GM18861 (cell line): ENCODE measurements around the gene NISCH.

Experiments
- ATAC-seq: cut with Tn5 transposase; IDR thresholded peaks from one replicate; pipeline ENCODE4 v1.9.1; 2021; ENCODE audit not compliant: unreplicated experiment

NISCH gene

DNA sequence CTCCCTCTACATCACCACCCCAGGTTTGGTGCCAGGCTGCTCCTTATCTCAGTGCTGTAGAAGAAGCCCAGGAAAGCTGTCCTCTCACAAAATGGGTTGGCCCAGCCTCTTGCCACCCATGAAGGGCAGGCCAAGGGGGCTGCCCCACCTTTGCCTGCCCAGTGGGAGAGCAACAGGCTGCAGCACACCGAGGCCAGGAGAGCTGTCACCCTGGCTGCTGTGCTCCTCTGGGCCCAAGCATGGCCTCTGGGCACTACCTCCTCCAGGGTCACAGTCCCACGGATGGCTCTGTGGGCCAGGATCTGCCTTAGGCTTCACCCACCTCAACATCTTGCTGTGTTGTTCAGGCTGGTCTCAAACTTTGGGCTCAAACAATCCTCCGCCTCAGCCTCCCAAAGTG is 33.3 kb downstream of the NISCH start:
- ATAC-seq = no peak

DNA sequence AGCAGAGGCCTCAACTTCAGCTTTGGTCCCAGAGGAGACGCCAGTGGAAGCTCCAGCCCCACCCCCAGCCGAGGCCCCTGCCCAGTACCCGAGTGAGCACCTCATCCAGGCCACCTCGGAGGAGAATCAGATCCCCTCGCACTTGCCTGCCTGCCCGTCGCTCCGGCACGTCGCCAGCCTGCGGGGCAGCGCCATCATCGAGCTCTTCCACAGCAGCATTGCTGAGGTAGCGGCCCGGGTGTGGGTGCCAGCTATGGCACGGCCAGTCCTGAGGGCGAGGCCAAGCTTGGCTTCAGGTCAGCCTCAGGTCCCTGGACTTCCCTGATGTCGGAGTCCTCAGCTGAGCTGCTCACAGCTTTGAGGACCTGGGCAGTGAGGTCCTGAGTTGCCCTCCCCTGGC is 34.0 kb downstream of the NISCH start:
- no peak for ATAC-seq

DNA sequence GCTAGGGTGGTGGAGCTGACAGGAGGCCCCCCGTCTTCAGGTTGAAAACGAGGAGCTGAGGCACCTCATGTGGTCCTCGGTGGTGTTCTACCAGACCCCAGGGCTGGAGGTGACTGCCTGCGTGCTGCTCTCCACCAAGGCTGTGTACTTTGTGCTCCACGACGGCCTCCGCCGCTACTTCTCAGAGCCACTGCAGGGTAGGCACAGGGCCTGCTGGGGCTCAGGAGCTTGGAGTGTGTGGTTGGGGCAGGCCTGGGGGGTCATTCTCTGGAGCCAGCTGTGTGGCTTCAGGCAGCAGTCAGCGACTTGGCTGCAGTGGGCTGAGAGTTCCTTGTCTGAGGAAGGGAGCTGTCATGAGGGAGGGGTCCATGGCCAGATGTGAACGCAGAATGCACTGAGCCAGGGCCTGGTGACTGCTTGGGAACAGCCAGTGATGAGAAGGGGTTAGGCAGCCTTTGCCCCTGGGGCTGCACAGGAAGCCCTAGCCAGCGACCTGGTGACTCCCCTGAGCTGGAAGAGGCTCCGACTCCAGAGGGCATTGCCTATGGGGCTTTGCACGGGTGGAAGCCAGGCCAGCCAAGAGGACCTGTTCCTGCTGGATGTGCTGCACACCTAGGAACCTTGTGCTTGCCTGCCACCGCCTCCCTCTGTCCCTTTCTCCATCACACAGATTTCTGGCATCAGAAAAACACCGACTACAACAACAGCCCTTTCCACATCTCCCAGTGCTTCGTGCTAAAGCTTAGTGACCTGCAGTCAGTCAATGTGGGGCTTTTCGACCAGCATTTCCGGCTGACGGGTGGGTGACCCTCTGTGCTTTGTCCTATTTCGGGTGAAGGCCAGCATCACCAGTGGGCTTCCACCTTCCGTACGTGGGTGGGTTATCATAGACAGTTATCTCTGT is 34.9 kb downstream of the NISCH start:
- no peak for ATAC-seq

DNA sequence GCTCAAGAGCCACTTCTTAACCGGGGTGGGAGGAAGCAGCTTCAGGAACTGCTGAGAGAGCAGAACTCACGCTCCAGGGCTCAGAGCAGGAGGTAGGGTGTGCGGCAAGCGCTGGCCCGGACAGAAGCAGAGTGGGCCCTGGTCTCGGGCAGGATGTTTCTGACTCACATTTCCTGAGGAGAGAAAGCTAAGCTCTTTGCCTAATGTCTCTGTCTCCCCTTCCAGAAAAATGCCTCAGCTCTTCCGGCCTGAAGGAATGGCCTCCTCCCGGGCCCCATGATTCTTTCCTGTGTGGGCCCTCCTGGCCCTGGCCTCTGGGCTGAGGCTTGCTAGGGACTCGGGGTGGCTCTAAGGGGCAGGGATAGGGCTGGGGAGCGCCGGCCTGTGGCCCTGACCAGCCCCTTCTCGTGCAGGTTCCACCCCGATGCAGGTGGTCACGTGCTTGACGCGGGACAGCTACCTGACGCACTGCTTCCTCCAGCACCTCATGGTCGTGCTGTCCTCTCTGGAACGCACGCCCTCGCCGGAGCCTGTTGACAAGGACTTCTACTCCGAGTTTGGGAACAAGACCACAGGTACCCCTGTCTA is 35.6 kb downstream of the NISCH start:
- no peak for ATAC-seq

DNA sequence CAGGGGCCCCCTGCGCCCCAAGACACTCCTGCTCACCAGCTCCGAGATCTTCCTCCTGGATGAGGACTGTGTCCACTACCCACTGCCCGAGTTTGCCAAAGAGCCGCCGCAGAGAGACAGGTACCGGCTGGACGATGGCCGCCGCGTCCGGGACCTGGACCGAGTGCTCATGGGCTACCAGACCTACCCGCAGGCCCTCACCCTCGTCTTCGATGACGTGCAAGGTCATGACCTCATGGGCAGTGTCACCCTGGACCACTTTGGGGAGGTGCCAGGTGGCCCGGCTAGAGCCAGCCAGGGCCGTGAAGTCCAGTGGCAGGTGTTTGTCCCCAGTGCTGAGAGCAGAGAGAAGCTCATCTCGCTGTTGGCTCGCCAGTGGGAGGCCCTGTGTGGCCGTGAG is 36.7 kb downstream of the NISCH start:
- no peak for ATAC-seq

DNA sequence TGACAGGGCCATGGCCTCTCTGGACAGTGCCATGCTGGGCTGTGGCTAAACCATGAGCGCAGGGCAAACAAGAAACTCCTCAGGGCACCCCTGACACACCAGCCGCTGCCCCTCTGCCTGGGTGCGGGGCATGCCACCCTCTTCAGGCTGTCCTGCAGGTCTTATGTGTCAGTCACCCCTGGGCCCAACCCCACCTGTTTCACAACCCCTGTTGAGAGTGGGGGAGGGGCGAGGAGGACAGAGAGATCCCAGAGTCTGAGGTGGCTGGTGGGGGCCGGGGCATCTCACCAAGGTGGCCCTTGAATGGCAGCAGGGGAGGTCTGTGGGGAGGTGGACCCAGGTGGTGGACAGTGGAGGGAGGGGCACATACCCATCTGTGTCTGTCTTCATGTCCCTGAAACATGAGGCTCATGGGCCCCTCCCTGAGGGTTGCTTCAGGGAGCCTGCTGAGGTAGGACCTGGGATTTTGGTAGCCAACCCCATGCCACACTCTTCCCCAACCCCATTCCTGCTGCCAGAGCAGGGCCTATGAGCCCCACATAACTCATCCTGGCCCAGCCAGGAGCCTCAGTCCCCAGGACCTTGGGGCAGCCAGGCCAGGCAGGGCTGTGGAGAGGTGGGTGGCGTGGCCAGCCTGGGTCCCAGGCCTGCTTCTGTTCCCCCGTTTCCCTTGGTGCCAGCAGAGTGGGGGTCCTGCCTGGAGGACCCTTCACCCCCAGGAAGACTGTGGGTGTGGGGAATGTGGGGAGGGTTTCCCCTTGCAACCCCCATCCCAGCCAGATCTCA is 38.0 kb downstream of the NISCH start:
- no peak for ATAC-seq

DNA sequence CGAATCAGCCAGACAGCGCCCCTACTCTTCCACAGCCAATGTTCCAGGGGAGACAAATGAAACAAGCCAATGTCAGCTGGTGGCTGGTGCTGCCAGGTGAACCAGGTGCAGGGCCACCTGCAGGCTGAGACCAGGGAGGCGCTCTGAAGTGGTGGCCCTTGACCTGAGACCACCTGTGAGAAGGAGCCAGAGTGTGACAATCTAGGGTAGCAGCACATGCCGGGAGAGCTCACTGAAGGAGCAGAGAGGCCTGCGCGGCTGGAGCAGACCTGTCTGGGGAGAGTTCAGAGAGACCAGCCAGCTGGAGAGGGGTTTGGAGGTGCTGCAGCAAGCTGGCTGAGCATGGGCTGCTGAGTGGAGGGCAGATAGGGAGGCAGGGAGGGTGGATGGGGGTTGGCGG is 39.0 kb downstream of the NISCH start:
- no peak for ATAC-seq

DNA sequence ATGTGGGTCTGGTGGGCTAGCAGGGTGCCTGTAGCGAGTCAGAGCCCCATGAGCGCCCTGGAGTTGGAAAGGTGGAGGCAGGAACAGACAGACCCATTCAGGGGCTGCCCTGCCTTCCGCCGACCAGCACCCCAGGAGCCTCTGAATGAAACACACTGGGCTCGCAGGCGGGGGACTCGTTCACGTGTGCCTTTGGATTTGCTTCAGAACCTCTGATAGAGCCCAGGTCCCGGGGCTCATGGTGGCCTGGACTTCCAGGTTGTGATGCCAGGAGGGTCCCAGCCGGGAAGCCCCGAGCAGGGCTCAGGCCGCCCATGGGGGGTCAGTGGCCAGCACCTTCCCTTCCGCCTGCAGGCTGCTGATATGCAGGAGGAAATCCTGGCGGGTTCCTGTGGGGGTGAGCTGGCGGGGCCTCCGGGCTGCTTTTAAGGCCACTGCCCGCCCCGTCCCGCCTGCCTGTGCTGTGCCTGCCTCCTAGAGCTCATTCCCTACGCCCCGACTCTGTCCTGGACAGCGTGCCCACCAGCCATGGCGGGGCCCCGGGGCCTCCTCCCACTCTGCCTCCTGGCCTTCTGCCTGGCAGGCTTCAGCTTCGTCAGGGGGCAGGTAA is 39.6 kb downstream of the NISCH start, which contains the start of gene STAB1:
STAB1 (plus strand) TSS at position 453 of the 610 bp plus-strand sequence; CDS start at position 529, 76 bp downstream.
- ATAC-seq = no peak

DNA sequence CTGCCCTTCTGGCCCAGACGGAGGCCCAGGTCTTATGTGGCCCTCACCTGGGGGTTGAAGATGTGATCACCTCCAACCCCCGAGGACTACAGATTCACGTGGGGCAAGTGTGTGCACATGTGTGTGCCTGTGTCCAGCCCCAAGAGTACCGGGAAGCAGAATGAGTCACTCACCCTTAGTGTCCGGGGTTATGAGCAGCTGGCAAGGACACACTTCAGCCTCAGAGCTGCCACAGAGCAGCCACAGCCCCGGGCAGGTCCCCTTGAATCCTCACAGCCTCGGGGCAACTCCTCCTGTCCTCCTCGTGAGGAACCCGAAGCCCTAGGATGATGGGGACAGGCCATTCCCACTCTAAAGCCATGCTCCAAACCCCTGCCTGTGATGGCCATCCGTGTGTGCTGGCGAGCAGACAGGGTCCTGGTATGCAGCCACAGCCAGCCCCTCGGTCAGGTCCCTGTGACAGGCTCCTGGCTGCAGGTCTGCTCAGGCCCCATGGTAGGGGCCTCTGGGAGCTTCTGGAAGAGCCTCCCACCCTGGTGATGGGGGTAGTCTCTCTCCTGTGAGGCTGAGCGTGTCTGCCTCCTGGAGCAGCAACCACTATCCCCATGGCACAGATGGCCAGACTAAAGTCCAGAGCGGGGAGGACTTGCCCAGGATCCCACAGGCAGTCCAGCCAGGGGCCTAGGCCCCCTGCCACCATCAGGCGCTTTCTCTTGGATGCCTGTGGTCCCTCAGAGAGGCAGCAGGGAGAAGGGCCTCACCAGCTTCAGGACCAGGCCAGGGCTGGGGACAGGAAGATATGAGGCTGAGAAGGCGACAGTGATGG is 40.6 kb downstream of the NISCH start:
- no peak for ATAC-seq

DNA sequence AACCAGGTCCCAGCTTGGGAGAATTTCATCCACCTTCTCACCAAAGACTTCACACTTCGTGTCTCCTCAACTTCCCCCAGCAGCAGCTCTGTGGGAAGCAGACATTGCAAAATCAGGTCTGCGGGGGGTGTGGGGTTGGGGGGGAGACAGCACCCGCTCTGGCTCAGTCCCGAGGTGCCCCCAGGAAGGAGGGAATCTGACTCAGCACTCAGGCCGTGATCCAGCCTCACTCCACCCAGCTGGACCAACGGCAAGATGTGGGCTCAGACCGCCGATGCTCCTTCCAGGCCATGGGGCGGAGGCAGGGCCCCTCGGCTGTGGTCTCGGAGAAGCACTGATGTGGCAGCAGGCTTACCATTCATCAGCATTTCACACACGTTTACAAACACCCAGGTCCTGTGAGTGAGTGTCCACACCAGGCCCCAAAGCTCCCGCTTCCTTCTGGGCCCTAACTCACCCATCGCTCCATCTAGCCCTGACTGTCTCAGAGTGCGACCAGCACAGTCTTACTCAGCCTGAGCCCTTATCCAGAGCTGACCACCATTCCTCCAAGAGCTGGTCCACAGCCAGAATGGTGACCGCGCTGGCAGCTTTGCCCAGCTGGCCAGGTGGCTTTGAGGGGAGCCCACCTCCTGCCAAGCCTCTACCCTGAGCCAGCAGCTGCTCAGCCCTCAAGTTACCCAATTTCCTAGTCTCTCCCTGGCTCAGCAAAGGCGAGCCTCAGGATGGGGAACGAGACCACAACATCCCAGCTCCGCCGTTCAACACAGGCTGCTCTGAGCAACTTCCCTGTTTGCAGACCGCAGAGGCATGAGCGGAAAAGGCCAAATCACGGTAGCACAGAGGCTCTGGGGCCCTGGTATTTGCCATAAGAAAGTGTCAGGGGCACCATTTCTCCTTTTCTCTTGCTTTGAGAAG is 43.0 kb downstream of the NISCH start:
- no peak for ATAC-seq

DNA sequence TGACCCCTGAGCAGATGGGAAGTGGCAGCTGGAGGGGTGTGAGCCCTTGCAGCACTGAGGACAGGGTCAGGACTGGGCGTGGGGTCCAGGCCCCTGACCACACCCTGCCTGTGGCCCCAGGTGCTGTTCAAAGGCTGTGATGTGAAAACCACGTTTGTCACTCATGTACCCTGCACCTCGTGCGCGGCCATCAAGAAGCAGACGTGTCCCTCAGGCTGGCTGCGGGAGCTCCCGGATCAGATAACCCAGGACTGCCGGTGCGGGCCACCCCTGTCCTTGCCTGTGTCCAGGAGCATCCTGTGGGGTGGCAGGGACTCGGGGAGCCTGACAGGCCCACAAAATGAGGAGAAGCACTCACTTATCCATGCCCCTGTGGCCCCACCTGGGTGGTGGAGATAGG is 45.6 kb downstream of the NISCH start:
- no peak for ATAC-seq

DNA sequence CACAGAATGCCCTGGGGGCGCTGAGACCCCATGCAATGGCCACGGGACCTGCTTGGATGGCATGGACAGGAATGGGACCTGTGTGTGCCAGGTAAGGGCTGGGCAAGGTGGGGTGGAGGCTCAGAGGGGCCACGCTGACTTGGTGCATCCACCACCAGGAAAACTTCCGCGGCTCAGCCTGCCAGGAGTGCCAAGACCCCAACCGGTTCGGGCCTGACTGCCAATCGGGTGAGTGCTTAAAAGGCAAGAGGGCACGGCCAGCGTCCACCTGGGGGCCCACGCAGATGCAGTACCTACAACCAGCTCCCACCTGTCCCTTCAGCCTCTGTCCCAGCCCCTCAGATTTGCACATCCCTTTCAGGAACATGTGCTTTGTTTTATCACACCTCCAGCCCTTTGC is 46.6 kb downstream of the NISCH start:
- ATAC-seq = no peak

DNA sequence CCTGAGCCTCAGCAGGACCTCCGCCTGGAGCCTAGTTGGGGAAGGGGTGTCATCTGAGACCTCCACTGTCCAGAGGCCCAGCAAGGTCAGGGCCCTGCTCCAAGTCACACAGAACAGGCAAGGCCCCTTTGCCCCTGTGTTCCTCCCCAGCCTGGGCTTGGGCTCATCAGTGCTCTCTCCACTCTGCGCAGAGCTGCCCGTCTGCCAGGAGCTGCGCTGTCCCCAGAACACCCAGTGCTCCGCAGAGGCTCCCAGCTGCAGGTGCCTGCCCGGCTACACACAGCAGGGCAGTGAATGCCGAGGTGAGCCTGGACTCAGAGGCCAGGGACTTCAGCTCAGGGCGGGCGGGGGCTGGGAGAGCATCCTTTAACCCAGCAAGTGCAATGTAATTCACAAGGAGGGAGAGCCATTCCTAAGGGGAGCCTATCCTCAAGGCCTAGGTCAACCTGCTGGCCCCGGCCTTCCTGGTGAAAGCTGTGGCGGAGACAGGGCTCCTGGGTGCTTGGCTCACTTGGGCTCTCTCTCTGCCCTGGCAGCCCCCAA is 47.5 kb downstream of the NISCH start:
- ATAC-seq = no peak

DNA sequence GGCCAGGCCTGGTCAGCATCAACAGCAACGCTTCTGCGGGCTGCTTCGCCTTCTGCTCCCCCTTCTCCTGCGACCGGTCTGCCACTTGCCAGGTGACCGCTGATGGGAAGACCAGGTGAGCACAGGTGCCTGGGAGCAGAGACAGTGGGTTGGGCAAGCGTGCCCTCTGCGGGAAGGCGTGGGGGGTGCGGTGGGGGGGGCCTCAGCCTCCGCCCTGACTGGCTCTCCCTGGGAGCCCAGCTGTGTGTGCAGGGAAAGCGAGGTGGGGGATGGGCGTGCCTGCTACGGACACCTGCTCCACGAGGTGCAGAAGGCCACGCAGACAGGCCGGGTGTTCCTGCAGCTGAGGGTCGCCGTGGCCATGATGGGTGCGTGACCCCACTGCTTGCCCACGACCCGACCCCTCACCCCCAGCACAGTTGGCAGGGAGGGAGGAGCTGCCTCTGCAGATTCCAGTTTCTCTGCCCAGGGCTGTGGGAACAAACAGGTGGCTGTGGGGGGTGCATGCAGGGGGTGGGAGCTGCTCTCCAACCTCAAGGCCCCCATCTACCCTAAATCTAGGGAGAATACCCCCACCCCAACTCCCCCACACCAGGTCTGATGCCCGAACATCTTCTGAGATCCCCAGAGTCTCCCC is 48.5 kb downstream of the NISCH start:
- no peak for ATAC-seq

DNA sequence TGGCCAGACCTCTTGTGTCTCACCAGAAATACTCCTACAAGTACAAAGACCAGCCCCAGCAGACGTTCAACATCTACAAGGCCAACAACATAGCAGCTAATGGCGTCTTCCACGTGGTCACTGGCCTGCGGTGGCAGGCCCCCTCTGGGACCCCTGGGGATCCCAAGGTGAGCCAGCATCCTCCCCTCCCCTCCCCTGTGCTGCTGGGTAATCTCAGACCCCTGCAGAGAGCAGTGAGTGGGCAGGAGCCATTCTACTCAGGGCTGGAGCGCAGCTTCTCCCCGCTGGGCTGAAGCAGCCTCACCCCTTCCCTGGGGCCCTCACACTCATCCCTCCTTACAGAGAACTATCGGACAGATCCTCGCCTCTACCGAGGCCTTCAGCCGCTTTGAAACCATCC is 49.6 kb downstream of the NISCH start:
- ATAC-seq = no peak

DNA sequence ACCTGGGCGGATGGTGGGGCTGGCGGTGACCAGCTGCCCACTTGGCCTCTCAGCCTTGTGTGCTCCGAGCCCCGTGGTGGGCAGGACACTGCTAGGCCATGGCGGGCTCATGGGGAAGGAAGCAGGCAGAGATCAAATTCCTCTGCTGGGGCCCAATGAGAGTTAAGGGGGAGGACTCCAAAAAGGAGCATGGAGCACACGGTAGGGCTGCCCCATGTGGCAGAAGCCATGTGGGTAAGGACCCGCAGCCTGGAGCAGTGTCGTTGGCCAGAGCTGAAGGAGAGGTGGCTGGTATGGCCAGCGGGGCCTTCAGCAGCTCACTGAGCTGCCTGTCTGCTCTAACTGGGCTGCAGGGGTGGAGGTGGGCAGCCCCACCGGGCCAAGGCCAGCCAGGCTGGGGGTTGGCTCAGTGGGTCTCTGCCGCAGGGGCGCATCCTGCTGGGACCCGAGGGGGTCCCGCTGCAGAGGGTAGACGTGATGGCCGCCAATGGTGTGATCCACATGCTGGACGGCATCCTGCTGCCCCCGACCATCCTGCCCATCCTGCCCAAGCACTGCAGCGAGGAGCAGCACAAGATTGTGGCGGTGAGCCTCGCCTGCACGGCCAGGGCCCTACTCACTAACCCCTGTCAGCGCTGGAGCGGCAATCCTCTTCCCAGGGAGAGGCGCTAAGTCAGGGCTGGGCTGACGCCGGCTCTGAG is 51.0 kb downstream of the NISCH start:
- ATAC-seq = no peak

DNA sequence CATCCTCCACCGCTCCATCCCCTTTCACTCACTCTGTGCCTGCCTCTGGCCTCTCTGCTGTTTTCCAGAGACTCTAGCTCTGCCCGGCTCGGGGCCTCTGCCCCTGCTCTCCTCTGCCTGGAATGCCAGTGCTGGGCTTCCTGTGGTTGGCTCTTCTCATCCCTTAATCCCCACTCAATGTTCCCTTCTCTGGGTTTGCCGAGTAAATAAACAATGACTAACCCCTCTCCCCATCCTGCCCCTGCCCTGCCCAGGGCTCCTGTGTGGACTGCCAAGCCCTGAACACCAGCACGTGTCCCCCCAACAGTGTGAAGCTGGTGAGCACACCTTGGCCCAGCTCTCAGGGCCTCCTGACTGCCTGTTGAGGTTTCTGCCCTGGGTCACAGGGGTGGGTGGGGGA is 52.0 kb downstream of the NISCH start:
- no peak for ATAC-seq

DNA sequence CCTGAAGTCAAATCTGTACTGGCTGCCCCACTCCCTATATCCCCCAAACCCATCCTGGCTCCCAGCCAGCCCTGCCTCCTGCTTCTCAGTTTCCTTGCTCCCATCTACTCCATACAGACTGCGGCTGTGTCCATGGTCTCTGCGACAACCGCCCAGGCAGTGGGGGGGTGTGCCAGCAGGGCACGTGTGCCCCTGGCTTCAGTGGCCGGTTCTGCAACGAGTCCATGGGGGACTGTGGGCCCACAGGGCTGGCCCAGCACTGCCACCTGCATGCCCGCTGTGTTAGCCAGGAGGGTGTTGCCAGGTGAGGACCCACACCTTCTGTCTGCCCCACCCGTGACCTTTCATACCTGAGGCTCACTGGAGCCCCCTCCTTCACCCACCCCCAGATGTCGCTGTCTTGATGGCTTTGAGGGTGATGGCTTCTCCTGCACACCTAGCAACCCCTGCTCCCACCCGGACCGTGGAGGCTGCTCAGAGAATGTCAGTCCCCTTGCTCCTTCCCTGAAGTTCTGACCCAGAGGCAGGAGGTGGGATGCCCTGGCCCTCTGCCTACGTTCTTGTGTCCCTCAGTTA is 54.4 kb downstream of the NISCH start:
- no peak for ATAC-seq
